B cell (primary cell): ENCODE results near the gene GRID2. TPM values are rescaled to one million over a fixed set of nuclear protein-coding genes. Genes with fewer than 3 reads are reported as not detected.

Experiments
- ATAC-seq: fragments of 200-7000 bp; cut with Tn5 transposase; one replicate; pipeline ENCODE4 v1.10.0; 2021; ENCODE audit warnings: low read depth, mild to moderate bottlenecking, moderate number of reproducible peaks, moderate library complexity
- CTCF ChIA-PET: fragments of 350-600 bp; sonication (Branson Sonifier 250); formaldehyde crosslinking; loops from one replicate; lab custom pipeline; 2021; ENCODE audit warnings: antibody characterized with exemption, inconsistent platforms; lab: Charles Lee
- POLR2A ChIA-PET: fragments of 350-600 bp; sonication (Branson Sonifier 250); formaldehyde crosslinking; loops from one replicate; lab custom pipeline; 2021; ENCODE audit warnings: antibody characterized with exemption; lab: Charles Lee
- DNase-seq: peaks from one replicate; pipeline ENCODE4 v3.0.0; 2013
- H2AFZ ChIP-seq: 2 replicates; pipeline ENCODE4 v1.6.1; 2012; ENCODE audit warnings: mild to moderate bottlenecking, low read depth, low read length; ENCODE audit not compliant: insufficient read depth, poor library complexity, severe bottlenecking
- H3K27ac ChIP-seq, 2 donors: 1 replicate in 1 of 2; 2 replicates in 1 of 2; pipeline ENCODE4 v1.5.1; 2012 to 2013; ENCODE audit warnings: low read length in 2 of 2, mild to moderate bottlenecking in 2 of 2, moderate library complexity in 1 of 2
- H3K27me3 ChIP-seq, 4 experiments: fragments of 200-600 bp in 1 of 4; sonication (generic) in 1 of 4; replicated peaks in 1 of 4; 1 replicate in 2 of 4; 2 replicates in 2 of 4; pipeline versions ENCODE4 v1.6.1 to v1.7.0; 2013 to 2016; ENCODE audit warnings: low read length in 3 of 4, mild to moderate bottlenecking in 2 of 4, mixed read lengths in 1 of 4, moderate library complexity in 1 of 4; ENCODE audit not compliant: insufficient read depth in 4 of 4, control insufficient read depth in 3 of 4; ENCODE audit errors: control extremely low read depth in 1 of 4
- H3K36me3 ChIP-seq, 2 experiments: replicated peaks in 1 of 2; 1 replicate in 1 of 2; 2 replicates in 1 of 2; pipeline versions ENCODE4 v1.6.1 to v1.7.1; 2013; ENCODE audit warnings: low read length in 1 of 2; ENCODE audit not compliant: insufficient read depth in 2 of 2, control insufficient read depth in 1 of 2; ENCODE audit errors: control extremely low read depth in 1 of 2, extremely low read depth in 1 of 2
- H3K4me1 ChIP-seq, 2 donors: fragments of 200-600 bp in 1 of 2; sonication (generic) in 1 of 2; 1 replicate in 1 of 2; 2 replicates in 1 of 2; pipeline versions ENCODE4 v1.5.1 to v1.6.1; 2013 to 2017; ENCODE audit warnings: low read length in 2 of 2; ENCODE audit not compliant: control insufficient read depth in 2 of 2, insufficient read depth in 2 of 2
- H3K4me2 ChIP-seq: replicated peaks from 2 replicates; pipeline ENCODE3; 2012; ENCODE audit warnings: mild to moderate bottlenecking, low read depth, low read length; ENCODE audit not compliant: poor library complexity, severe bottlenecking
- H3K4me3 ChIP-seq, 5 experiments: fragments of 200-600 bp in 1 of 5; sonication (generic) in 1 of 5; 1 replicate in 3 of 5; 2 replicates in 2 of 5; pipeline versions ENCODE4 v1.5.1 to v1.7.0; 2011 to 2016; ENCODE audit warnings: low read length in 4 of 5, mild to moderate bottlenecking in 4 of 5, low read depth in 2 of 5, control low read depth in 1 of 5, moderate library complexity in 1 of 5; ENCODE audit not compliant: insufficient read depth in 1 of 5; ENCODE audit errors: control extremely low read depth in 1 of 5, extremely low read depth in 1 of 5
- H3K79me2 ChIP-seq: fragments of 200-600 bp; sonication (generic); one replicate; pipeline ENCODE4 v1.6.0; 2016; ENCODE audit warnings: low read length; ENCODE audit not compliant: control insufficient read depth, insufficient read depth
- H3K9ac ChIP-seq: fragments of 200-600 bp; sonication (generic); 2 replicates; pipeline ENCODE4 v1.6.1; 2017; ENCODE audit warnings: mild to moderate bottlenecking, low read length, moderate library complexity
- H3K9me3 ChIP-seq, 3 donors: one replicate each; pipeline versions ENCODE4 v1.6.1 to v1.7.1; 2013; ENCODE audit warnings: low read length in 2 of 3; ENCODE audit not compliant: control insufficient read depth in 2 of 3, insufficient read depth in 1 of 3; ENCODE audit errors: control extremely low read depth in 1 of 3
- H4K20me1 ChIP-seq: 2 replicates; pipeline ENCODE4 v1.6.0; 2012; ENCODE audit warnings: mild to moderate bottlenecking, low read length; ENCODE audit not compliant: insufficient read depth, control insufficient read depth, poor library complexity, severe bottlenecking
- H3K27ac Mint-ChIP-seq: one replicate; pipeline ENCODE4 v1.8.0; 2021; ENCODE audit warnings: mixed read lengths
- H3K27me3 Mint-ChIP-seq: one replicate; pipeline ENCODE4 v1.8.0; 2021; ENCODE audit warnings: mixed read lengths
- H3K4me1 Mint-ChIP-seq: one replicate; pipeline ENCODE4 v1.8.0; 2021; ENCODE audit warnings: mixed read lengths
- H3K4me3 Mint-ChIP-seq: one replicate; pipeline ENCODE4 v1.8.0; 2021; ENCODE audit warnings: mixed read lengths
- H3K9me3 Mint-ChIP-seq: one replicate; pipeline ENCODE4 v1.8.0; 2022; ENCODE audit warnings: mixed read lengths; ENCODE audit not compliant: insufficient read depth
- EZH2 ChIP-seq: IDR thresholded peaks from 2 replicates; pipeline ENCODE4 v1.6.1; 2012; ENCODE audit warnings: borderline replicate concordance, low read depth, mild to moderate bottlenecking, moderate library complexity, low read length; ENCODE audit not compliant: insufficient read depth, poor library complexity, severe bottlenecking
- WGBS: methylation state at CpG from one replicate; pipeline ENCODE4 v1.1.5; 2013; ENCODE audit warnings: missing lambda C conversion rate; ENCODE audit not compliant: insufficient coverage; 5-methylcytosine and 5-hydroxymethylcytosine counted together
- intact Hi-C: fragments of 100-400 bp; cut with micrococcal nuclease; formaldehyde crosslinking; loops from one replicate; pipeline ENCODE4 v1.10.0; 2022
- polyA plus RNA-seq: library from polyadenylated mRNA; depleted of rRNA; stranded (reverse); fragments of >200 nt; gene quantifications from 2 replicates; pipeline ENCODE4 v1.2.3, GENCODE V29; 2012
- total RNA-seq, 2 donors: library from RNA; stranded (reverse); fragments of 120-200 nt in 1 of 2; gene quantifications; 1 replicate in 1 of 2; 2 replicates in 1 of 2; pipeline versions ENCODE4 v1.2.3 to v1.2.4, GENCODE V29; 2013 to 2022
- TF ChIP-seq, protein P1 (sequence below): fragments of 200-600 bp; IDR thresholded peaks from one replicate; pipeline ENCODE4 v1.8.0; 2022; ENCODE audit warnings: antibody characterized with exemption, mild to moderate bottlenecking

The GRID2 gene
- total and polyA plus RNA-seq, 2 donors (not counting 1 experiment from before 2014, with no cell fraction given), result not detected

DNA sequence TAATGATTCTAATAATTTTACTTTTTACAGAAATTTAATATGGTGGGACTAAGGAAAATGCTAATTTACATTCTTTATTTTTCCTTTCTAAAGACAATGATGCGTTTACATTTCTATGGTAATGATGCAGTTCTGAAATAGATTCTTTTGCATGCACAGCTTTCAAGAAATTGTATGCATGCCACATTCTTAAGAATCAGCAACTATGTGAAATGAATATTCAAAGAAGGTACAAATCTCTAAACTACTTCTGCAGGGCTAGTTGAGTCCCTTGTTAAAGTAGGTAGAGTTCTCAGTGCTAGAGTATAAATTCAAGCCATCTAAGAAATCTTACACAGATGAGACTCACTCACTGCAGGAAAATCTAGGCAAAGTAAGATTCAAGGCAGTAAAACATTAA is 24.5 kb upstream of the GRID2 start:
- H3K4me1 ChIP-seq, result no peaks in the 10 kb centered on the region
- no peak overlapping the region for H3K4me3 ChIP-seq
- CTCF ChIA-PET, result no interaction called here
- no peaks in the 10 kb centered on the region for H4K20me1 ChIP-seq
- intact Hi-C loops, result no loop called here
- no peak overlapping the region for H3K4me2 ChIP-seq
- ATAC-seq (no peak), DNase-seq (no peak)
- H3K27me3 ChIP-seq, result no peaks in the 10 kb centered on the region
- H3K27me3 Mint-ChIP-seq, result no peaks in the 10 kb centered on the region
- no peak overlapping the region for H2AFZ ChIP-seq
- no peak overlapping the region for H3K27ac ChIP-seq
- no peak overlapping the region for H3K4me3 Mint-ChIP-seq
- no peaks in the 10 kb centered on the region for H3K4me1 Mint-ChIP-seq
- no peaks in the 10 kb centered on the region for H3K79me2 ChIP-seq
- H3K9me3 Mint-ChIP-seq, result no peaks in the 10 kb centered on the region
- TF ChIP-seq, protein P1, sequence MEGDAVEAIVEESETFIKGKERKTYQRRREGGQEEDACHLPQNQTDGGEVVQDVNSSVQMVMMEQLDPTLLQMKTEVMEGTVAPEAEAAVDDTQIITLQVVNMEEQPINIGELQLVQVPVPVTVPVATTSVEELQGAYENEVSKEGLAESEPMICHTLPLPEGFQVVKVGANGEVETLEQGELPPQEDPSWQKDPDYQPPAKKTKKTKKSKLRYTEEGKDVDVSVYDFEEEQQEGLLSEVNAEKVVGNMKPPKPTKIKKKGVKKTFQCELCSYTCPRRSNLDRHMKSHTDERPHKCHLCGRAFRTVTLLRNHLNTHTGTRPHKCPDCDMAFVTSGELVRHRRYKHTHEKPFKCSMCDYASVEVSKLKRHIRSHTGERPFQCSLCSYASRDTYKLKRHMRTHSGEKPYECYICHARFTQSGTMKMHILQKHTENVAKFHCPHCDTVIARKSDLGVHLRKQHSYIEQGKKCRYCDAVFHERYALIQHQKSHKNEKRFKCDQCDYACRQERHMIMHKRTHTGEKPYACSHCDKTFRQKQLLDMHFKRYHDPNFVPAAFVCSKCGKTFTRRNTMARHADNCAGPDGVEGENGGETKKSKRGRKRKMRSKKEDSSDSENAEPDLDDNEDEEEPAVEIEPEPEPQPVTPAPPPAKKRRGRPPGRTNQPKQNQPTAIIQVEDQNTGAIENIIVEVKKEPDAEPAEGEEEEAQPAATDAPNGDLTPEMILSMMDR, result no peak
- TF ChIP-seq EZH2, result no peak
- H3K27ac Mint-ChIP-seq, result no peak overlapping the region
- no peaks in the 10 kb centered on the region for H3K9me3 ChIP-seq
- no peak overlapping the region for H3K9ac ChIP-seq
- no peaks in the 10 kb centered on the region for H3K36me3 ChIP-seq
- POLR2A ChIA-PET, result no interaction called here
- no CpG with 5 or more reads among the region's 1 CpG for WGBS

DNA sequence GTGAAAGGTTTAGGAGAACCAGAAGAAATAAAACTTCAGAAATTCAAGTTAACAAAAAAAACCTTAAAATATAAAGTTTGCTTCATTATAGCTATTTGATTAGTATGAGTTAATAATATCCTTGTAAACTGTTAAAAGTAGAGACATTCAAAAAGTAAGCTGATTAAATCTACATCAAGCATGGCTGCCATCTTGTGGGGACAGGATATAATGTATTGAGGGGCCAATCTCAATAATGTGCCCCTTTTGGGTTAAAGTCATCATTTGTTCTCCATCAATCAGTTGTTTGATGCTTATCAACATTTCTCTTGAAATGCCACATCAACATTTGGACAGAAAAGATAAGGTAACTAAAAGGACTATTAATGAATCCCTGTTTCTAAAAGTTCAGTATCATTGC is 4.6 kb upstream of the GRID2 start:
- no peak overlapping the region for H3K4me3 ChIP-seq
- peaks cover 2% of the 10 kb centered on the region for H3K9me3 Mint-ChIP-seq
- no peak overlapping the region for H2AFZ ChIP-seq
- H3K27me3 ChIP-seq, result peaks cover 0 to 3% (median 0%) of the 10 kb centered on the region in 4 experiments
- DNase-seq (no peak), ATAC-seq (no peak)
- H3K4me3 Mint-ChIP-seq, result no peak overlapping the region
- CTCF ChIA-PET, result no interaction called here
- no peaks in the 10 kb centered on the region for H3K4me1 ChIP-seq
- H3K4me2 ChIP-seq, result no peak overlapping the region
- POLR2A ChIA-PET, result no interaction called here
- peaks cover 9% of the 10 kb centered on the region for H3K27me3 Mint-ChIP-seq
- no peak overlapping the region for H3K9ac ChIP-seq
- H3K9me3 ChIP-seq, result no peaks in the 10 kb centered on the region
- no peaks in the 10 kb centered on the region for H3K36me3 ChIP-seq
- intact Hi-C loops, result no loop called here
- no peak overlapping the region for H3K27ac ChIP-seq
- no peak overlapping the region for H3K27ac Mint-ChIP-seq
- no peaks in the 10 kb centered on the region for H3K79me2 ChIP-seq
- no peaks in the 10 kb centered on the region for H4K20me1 ChIP-seq
- no peak for TF ChIP-seq EZH2
- TF ChIP-seq, protein P1, result no peak
- no peaks in the 10 kb centered on the region for H3K4me1 Mint-ChIP-seq
